DOHH2 (cell line): ENCODE measurements around the gene COIL.

ENCODE experiments used
- CTCF ChIP-seq: fragments of 200-600 bp; sonication (generic); IDR thresholded peaks from one replicate; pipeline ENCODE4 v1.5.1; 2014; ENCODE audit warnings: antibody characterized with exemption, mild to moderate bottlenecking, low read depth, low read length; ENCODE audit not compliant: poor library complexity, severe bottlenecking
- EZH2phosphoT487 ChIP-seq: fragments of 200-600 bp; sonication (generic); IDR thresholded peaks from 2 replicates; pipeline ENCODE4 v1.6.1; 2017; ENCODE audit warnings: borderline replicate concordance, mild to moderate bottlenecking, antibody characterized with exemption, low read length, moderate library complexity, mixed read lengths

DNA sequence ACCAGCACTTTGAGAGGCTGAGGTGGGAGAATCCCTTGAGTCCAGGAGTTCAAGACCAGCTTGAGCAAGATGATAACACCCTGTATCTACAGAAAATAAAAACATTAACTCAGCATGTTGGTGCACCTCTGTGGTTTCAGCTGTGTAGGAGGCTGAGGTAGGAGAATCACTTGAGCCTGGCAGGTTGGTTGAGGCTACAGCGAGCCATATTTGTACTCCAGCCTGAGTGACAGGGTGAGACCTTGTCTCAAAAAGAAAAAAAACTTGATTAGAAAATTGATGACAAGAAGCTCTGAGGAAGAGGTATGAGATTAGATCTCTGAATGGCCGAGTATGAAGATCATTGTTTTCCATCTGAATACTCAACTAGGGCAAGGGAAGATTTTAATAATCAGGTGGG lies 48.1 kb upstream of the COIL start:
- TF ChIP-seq CTCF (no peak), EZH2phosphoT487 (no peak)
